IPS-18a (cell line): ENCODE data around the gene SMAP1.

Source experiments
- H3K27ac ChIP-seq: one replicate; pipeline ENCODE4 v1.5.1; 2013; ENCODE audit warnings: low read length
- H3K27me3 ChIP-seq: one replicate; pipeline ENCODE4 v1.6.1; 2013; ENCODE audit warnings: mild to moderate bottlenecking, low read length; ENCODE audit not compliant: control insufficient read depth, insufficient read depth
- H3K36me3 ChIP-seq: one replicate; pipeline ENCODE4 v1.6.1; 2013; ENCODE audit warnings: low read depth, low read length; ENCODE audit not compliant: control insufficient read depth
- H3K4me1 ChIP-seq: one replicate; pipeline ENCODE4 v1.6.1; 2013; ENCODE audit warnings: low read depth, low read length; ENCODE audit not compliant: control insufficient read depth
- H3K4me3 ChIP-seq: one replicate; pipeline ENCODE4 v1.5.1; 2013; ENCODE audit warnings: low read length
- H3K9ac ChIP-seq: one replicate; pipeline ENCODE4 v1.6.1; 2013; ENCODE audit warnings: mild to moderate bottlenecking, low read length, moderate library complexity
- H3K9me3 ChIP-seq: one replicate; pipeline ENCODE4 v1.6.1; 2013; ENCODE audit warnings: low read depth, low read length; ENCODE audit not compliant: control insufficient read depth

The SMAP1 gene

DNA sequence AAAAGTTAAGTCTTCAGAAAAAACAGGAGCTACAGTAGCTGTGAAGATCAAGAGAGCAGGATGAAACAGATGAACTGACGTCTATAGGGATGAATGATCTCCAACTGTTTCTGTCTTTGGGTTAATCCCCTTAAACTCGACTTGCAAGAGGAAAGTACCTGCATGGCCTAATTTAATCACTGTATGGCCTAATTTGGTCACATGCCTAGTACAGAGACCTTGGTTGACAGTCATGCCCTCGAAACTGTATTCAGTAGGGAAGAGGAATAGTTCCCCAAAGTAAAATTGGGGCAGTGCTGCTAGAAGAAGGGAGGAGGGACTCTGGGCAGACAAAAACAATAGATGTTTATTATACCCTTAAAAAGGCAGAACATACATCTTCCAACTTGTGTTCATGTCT, 10.0 kb upstream of the SMAP1 start:
- Histone ChIP-seq H3K9me3 (no peaks in the 10 kb centered on the region), H3K4me3 (no peak overlapping the region), H3K27me3 (no peaks in the 10 kb centered on the region), H3K4me1 (no peaks in the 10 kb centered on the region), H3K27ac (no peak overlapping the region), H3K9ac (no peak overlapping the region), H3K36me3 (no peaks in the 10 kb centered on the region)

DNA sequence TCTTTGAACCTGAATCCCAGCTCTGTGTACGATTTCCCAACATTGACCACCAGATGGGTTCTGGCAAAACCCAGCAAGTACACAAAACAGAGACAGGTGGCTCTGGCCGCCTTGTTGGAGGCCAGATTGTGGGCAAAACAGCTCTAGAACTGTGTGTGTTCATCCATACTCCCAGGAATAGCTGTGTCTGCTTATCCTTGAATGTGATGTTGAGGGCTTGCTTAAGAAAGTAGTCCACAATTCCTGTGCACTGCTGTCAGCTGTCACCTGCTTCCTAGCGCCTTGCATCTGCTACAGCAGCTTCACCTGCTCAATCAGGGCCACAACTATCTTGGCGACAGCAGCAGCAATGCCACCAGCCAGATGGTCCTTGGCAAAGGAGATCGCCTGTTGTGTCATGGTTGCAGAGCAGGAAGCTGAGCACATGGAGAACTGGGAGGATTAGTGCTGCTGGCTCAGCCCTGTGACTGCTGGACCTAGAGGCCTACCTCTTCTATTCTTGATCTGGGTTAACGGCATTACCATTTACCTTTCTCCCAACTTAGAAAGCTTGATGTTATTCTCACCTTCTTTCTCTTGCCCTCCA, 3.7 kb upstream of the SMAP1 start:
- H3K4me3 ChIP-seq = no peak overlapping the region
- peaks cover 12% of the 10 kb centered on the region for H3K4me1 ChIP-seq
- H3K27ac ChIP-seq = no peak overlapping the region
- no peak overlapping the region for H3K9ac ChIP-seq
- no peaks in the 10 kb centered on the region for H3K27me3 ChIP-seq
- H3K36me3 ChIP-seq = no peaks in the 10 kb centered on the region
- H3K9me3 ChIP-seq = no peaks in the 10 kb centered on the region

DNA sequence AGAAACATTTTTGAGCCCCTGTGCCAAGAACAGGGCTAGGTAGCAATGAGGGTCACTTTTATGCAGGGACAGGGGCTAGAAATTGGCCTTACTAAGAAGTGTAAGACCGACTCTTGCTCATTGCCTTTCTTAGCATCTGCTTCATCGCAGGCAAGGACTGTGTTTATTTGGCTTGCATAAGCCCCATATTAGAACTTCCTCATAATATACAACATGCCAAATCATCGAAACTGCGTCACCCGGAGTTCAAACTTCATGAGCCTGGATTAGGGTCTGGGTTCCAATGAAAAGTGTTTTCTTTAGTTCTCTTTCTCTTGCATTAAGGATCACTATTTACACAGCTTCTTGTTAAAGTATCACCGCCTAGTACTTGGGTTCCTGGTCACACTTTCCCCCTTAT, 977 bp upstream of the SMAP1 start:
- H3K27me3 ChIP-seq = no peaks in the 10 kb centered on the region
- no peak overlapping the region for H3K9ac ChIP-seq
- H3K27ac ChIP-seq = no peak overlapping the region
- H3K36me3 ChIP-seq = no peaks in the 10 kb centered on the region
- peaks cover 19% of the 10 kb centered on the region for H3K4me1 ChIP-seq
- no peak overlapping the region for H3K4me3 ChIP-seq
- H3K9me3 ChIP-seq = no peaks in the 10 kb centered on the region

DNA sequence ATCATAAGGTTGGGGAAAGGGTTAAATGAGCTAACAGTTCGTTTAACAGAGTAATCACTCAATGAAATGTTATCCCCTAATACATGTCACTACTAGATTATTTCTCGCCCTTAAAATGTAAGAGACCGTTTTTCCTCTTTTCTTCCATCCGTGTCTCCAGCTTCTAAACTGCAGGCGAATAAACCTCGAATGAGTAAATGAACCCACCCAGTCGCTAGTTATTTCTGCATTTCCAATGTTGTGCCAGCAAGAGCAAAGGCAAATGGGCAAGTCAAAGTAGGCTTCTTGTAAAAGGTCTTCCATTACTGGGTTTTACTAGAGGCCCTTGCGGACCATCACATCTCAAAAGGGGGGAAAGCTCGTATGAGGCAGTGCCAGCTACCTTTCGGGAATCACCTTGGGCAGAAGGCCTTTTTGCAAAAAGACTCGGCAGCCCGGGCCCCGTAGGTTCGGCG, 400 bp upstream of the SMAP1 start:
- Histone ChIP-seq H3K27me3 (no peaks in the 10 kb centered on the region), H3K9me3 (no peaks in the 10 kb centered on the region), H3K27ac (peak overlapping the region; percentile 81), H3K4me1 (peaks cover 19% of the 10 kb centered on the region), H3K9ac (peak overlapping the region; percentile 68), H3K4me3 (peak overlapping the region; percentile 85), H3K36me3 (no peaks in the 10 kb centered on the region)

DNA sequence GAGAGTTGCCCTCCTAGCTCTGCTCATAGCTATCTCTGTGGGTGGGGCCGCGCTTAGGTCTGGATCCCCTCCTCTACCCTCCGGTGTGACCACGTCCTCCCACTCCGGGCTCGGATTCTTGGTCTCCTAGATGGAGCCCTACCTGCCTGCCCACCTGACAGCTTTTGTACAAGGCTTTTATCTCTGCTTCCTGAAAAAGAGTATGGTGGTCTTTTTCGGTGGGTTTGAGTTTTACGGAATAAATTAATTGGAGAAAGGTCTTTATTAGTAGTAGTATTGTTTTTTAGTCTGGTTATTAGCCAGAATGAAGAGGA, 773 bp downstream of the SMAP1 start:
- Histone ChIP-seq H3K9ac (peak overlapping the region; percentile 68), H3K4me1 (peaks cover 25% of the 10 kb centered on the region), H3K36me3 (no peaks in the 10 kb centered on the region)

DNA sequence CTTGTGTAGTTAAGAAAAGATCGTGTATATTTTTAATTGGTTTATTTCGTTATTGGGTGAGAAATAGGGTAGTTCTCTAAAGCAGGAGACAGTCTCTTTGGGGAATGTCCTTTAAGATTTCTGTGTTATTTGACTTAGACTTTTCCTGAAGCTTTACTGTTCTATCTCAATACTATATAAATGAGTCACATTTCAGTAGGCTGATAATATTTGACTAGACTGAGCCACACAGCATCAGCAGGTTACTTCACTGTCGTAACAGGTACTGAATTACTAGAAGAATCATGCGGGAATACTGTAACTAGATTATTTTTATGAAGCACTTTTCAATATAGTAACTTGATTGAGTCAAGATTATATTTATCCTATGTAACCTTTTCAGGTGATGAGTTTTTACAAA, 1.4 kb downstream of the SMAP1 start:
- Histone ChIP-seq H3K27ac (no peak overlapping the region), H3K4me3 (peak overlapping the region; percentile 85), H3K9me3 (no peaks in the 10 kb centered on the region), H3K4me1 (peaks cover 28% of the 10 kb centered on the region), H3K27me3 (no peaks in the 10 kb centered on the region), H3K36me3 (no peaks in the 10 kb centered on the region), H3K9ac (peak overlapping the region; percentile 68)

More for the DNA sequence above, 773 bp downstream of the SMAP1 start:
- Histone ChIP-seq H3K27ac (no peak overlapping the region), H3K4me3 (peak overlapping the region; percentile 85), H3K9me3 (no peaks in the 10 kb centered on the region), H3K27me3 (no peaks in the 10 kb centered on the region)

DNA sequence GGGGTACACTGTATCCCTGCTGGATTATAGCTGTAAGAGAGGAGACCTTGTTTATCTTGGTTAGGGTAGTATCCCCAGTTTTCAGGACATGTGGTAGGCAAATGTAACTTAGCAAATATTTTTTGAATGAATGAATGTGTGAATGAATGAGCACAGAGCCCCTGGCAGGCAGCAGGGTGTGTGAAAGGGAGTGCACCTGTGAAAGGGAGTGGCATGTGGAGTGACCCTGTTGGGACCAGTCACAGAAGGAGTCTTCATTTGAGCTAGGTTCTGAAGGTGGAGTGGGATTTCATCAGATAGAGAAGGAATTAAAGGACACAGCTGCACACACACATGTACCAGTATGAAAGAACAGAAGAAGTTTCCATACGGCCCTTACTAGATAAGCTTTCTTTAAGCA, 4.9 kb downstream of the SMAP1 start:
- Histone ChIP-seq H3K9ac (no peak overlapping the region), H3K4me1 (peaks cover 21% of the 10 kb centered on the region), H3K9me3 (no peaks in the 10 kb centered on the region), H3K27ac (no peak overlapping the region), H3K4me3 (no peak overlapping the region), H3K27me3 (no peaks in the 10 kb centered on the region), H3K36me3 (no peaks in the 10 kb centered on the region)

DNA sequence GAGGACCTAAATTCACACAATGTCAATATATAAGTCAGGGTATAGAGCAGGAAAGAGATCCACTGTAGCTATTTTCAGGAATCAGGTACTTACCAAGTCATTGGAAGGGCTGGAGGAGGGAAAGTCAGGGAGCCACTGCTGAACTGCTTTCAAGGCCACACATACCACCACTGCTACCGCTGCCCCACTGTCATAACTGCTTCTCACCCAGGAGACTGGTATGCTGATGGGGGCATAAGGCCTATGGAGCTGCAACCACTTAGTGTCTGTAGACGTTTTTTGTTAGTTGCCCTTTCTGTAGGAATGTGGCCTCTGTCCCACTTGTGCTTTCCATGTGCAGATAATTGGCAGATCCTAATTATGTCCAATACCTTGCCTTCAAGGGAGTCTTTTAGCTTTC, 5.4 kb downstream of the SMAP1 start:
- Histone ChIP-seq H3K36me3 (no peaks in the 10 kb centered on the region), H3K4me3 (no peak overlapping the region), H3K4me1 (peaks cover 21% of the 10 kb centered on the region), H3K27ac (no peak overlapping the region), H3K27me3 (no peaks in the 10 kb centered on the region), H3K9me3 (no peaks in the 10 kb centered on the region), H3K9ac (no peak overlapping the region)

DNA sequence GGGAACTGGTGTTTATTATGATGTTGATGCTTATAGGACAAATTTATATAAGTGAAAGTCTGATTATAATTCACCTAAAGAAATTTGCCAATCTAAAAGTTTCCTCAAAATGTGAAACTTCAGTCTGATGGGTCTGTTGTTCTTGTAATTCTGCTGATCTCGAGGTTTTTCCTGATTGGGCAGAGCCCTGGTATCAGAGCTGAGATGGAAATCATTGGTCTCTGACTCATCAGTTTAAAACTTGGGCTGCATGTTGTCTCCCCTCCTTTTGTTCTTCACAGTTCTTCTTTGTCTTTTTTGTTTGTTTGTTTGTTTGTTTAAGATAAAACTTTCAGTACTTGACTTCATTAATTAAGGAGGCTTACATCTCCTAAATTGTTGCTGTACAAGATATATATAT, 5.9 kb downstream of the SMAP1 start:
- Histone ChIP-seq H3K9ac (no peak overlapping the region), H3K27ac (no peak overlapping the region), H3K4me3 (no peak overlapping the region), H3K4me1 (peaks cover 20% of the 10 kb centered on the region), H3K27me3 (no peaks in the 10 kb centered on the region), H3K9me3 (no peaks in the 10 kb centered on the region), H3K36me3 (no peaks in the 10 kb centered on the region)

DNA sequence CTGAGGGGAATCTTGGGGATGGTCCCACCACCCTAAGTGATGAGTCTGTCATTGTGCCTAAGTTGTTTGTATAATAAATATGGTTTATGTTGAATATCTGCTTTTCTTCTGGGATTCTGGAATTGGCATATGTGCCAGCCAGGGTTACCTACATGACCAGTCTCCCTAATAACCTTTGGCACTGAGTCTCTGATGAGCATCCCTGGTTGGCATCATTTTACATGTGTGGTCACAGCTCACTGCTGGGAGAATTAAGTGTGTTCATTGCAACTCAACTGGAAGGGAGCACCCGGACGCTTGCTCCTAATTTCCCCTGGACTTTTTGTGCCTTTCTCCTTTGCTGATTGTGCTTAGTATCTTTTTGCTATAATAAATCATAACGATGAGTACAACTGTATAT, 8.1 kb downstream of the SMAP1 start:
- Histone ChIP-seq H3K4me3 (no peak overlapping the region), H3K27me3 (no peaks in the 10 kb centered on the region), H3K9me3 (no peaks in the 10 kb centered on the region), H3K9ac (no peak overlapping the region), H3K4me1 (peaks cover 10% of the 10 kb centered on the region), H3K36me3 (no peaks in the 10 kb centered on the region), H3K27ac (no peak overlapping the region)

DNA sequence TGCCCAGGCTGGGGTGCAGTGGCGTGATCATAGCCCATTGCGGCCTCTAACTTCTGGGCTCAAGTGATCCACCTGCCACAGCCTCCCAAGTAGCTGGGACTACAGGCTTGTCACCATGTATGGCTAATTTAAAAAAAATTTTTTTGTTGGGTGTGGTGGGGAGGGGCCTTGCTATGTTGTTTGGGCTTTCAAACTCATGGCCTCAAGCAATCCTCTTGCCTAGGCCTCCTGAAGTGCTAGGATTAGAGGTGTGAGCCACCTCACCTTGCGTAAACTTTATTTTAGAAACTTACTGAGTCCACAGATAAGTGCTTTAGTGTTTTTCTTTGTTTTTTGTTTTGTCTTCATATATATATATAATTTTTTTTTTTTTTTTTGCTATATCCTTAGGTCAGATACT, 9.1 kb downstream of the SMAP1 start:
- Histone ChIP-seq H3K9me3 (no peaks in the 10 kb centered on the region), H3K27ac (no peak overlapping the region)

DNA sequence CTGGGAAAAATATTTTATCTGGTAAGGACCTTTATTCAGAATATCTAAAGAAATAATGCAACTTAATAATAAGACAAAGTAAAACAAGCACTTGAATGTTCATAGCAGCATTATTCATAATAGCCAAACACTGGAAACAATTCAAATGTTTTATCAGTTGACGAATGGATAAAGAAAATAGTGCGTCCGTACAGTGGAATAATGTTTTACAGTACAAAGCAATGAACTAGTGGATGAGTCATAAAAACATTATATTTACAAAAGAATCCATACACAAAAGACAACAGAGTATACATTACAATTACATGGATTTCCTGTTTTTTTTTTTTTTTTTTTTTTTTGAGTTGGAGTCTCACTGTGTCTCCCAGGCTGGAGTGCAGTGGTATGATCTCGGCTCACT, 12.7 kb downstream of the SMAP1 start:
- Histone ChIP-seq H3K9ac (no peak overlapping the region), H3K4me1 (peaks cover 7% of the 10 kb centered on the region), H3K27ac (no peak overlapping the region), H3K4me3 (no peak overlapping the region), H3K27me3 (no peaks in the 10 kb centered on the region), H3K9me3 (no peaks in the 10 kb centered on the region), H3K36me3 (no peaks in the 10 kb centered on the region)

More for the DNA sequence above, 9.1 kb downstream of the SMAP1 start:
- Histone ChIP-seq H3K27me3 (no peaks in the 10 kb centered on the region), H3K4me1 (peaks cover 10% of the 10 kb centered on the region), H3K36me3 (no peaks in the 10 kb centered on the region), H3K9ac (no peak overlapping the region), H3K4me3 (no peak overlapping the region)
